NCI-H2171 treated with DMSO at 0.1 percent for 48 hours (cell line): ENCODE measurements around the gene ATF6B.
"Not testable (repeated sequence)": the region's sequence is repeated elsewhere in the genome, so short reads cannot be mapped to it uniquely, and the experiment has no call there.

Experiments
- DNase-seq: peaks from one replicate; lab custom pipeline; 2025; lab: John Stamatoyannopoulos, UW

The ATF6B gene

DNA sequence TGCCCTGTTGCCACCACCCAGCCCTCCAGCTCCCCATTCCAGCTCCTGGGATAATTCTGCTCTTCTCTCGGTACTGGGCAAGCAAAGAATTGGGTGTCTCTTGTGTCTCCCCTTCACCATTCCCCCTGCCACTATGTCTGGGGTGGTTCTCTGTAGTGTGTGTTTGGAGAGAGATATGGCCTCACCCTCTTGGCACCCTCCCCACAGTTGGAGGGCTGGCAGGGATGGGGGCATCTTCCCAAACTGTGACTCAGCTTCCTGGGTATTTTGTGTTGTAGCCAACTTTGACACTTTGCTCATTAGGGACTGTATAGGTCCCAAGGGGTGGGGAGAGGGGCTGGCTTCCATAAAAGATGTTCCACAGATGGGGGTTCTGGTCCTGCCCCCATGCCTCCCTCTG is 20.6 kb downstream of the ATF6B start:
- no peak for DNase-seq

DNA sequence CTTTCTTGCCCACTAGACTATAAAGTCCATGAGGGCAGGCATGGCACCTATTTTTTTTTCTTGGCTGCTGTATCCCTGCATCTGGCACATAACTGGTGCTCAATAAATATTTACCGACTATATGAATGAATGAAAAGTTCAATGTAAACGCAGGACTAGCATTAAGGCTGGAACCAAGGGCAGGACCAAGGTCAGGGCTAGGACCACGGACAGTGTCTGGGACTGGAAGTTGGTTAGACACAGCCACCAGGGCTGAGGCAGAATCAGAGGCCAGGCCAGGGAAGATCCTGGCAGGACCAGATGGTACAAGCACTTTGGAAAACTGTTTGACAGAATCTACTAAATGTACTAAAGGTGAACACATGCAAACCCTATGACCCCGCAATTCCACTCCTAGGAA is 22.6 kb downstream of the ATF6B start:
- DNase-seq, result no peak

DNA sequence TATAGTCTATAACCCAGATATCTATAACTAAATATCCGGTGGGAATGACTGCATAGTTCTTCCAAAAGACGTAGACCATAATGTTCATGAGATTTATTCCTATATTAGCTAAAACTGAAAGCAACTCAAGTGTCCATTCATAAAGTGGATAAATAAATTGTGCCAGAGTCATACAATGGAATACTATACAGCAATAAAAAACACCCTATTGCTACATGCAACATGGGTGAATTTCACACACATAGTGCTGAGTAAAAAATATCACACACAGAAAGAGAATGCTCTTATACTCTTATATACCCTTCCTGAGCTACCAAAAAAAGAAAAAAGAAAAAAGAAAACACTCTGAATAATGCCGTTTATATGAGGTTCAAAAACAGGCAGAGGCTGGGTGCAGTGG is 25.8 kb downstream of the ATF6B start:
- DNase-seq, result no peak

DNA sequence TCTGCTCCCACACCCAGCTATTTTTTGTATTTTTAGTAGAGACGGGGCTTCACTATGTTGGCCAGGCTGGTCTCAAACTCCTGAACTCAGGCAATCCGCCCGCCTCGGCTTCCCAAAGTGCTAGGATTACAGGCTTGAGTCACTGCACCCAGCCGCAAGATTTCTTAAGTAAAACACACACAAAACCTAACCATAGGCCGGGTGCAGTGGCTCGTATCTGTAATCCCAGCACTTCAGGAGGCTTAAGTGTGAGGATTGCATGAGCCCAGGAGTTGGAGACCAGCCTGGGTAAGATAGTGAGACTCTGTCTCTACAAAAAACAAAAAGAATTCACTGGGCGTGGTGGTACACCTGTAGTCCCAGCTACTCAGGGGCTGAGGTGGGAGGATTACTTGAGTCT is 27.8 kb downstream of the ATF6B start:
- not testable (repeated sequence) for DNase-seq

DNA sequence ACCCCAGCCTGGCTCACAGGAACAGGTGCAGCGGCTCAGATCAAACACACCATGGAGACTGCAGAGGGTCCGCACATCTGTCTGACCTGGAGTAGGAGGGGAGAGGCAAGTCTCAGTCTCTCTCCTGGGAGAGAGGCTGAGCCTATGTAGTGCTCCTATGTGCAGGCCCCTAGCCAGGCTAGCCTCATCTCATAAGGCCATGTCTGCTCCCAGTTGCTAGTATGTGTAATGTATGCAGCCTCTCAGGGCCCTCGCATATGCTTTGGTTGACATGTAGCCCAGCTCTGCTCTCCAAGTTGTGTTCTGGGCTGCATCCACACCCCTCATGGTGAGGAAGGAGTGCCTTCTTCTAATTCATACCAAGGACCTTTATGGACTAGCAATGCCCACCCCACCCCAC is 30.7 kb downstream of the ATF6B start:
- DNase-seq, result no peak

DNA sequence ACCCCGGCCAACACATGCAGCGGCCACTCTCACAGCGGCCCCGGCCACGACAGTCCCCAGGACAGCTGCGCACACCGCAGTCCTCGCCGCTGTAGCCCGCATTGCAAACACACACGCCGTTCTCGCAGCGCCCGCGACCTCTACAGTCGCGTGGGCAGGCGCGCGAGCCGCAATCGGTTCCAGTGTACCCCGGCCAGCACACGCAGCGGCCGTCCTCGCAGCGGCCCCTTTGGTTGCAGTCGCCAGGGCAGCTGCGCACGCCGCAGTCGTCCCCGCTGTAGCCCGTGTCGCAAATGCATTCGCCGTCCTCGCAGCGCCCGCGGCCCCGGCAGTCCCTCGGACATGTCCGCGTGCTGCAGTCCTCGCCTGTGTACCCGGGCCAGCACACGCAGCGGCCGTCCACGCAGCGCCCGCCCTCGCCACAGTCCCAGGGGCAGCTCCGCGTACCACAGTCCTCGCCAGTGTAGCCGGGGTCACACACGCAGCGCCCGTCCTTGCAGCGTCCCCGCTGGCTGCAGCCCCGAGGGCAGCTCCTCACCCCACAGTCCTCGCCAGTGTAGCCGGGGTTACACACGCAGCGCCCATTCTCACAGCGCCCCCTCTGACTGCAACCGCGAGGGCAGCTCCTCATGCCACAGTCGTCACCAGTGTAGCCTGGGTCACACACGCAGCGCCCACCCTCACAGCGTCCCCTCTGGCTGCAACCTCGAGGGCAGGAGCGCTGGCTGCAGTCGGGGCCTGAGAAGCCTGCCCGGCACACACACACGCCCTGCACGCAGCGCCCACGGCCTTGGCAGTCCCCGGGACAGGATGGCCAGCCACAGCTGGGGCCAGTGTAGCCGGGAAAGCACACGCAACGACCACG is 31.4 kb downstream of the ATF6B start:
- DNase-seq, result no peak

DNA sequence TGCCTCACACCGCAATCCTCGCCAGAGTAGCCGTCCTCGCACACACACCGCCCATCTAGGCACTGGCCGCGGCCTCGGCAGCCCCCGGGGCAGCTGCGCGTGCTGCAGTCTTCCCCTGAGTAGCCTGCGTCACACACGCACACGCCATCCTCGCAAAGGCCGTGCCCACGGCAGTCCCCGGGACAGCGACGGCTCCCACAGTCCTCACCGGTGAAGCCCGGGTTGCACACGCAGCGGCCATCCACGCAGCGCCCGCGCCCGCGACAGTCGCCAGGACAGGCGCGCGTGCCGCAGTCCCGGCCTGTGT is 32.0 kb downstream of the ATF6B start:
- DNase-seq, result no peak

DNA sequence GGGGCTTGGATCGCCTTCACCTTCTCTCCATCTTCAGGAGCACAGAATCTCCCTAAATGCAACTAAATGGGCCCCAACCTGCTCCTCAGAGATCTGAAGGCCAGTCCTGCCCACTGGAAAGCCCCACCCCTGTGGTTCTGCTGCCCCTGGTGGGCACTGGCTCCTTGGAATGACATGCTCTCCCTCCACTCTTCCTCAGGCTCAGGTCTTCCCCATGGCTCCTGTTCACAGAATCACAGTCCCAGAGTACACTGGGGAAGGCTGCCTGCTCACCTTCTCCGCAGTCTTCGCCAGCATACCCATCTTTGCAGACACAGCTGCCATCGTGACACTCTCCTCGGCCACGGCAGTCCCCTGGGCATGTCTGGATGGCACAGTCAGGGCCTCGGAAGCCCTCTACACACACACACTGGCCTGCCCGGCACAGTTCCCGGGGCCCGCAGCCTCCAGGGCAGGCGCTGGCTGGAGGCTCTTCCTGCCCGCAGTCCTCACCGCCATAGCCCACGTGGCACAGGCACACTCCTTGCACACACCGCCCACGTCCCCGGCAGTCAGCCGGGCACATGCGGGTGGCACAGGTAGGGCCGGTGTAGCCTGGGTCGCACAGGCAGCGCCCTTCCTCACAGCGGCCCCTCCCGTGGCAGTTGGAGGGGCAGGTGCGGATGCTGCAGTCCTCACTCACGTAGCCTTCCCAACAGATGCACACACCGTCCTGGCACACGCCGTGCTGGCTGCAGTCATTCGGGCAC is 32.5 kb downstream of the ATF6B start:
- no peak for DNase-seq

DNA sequence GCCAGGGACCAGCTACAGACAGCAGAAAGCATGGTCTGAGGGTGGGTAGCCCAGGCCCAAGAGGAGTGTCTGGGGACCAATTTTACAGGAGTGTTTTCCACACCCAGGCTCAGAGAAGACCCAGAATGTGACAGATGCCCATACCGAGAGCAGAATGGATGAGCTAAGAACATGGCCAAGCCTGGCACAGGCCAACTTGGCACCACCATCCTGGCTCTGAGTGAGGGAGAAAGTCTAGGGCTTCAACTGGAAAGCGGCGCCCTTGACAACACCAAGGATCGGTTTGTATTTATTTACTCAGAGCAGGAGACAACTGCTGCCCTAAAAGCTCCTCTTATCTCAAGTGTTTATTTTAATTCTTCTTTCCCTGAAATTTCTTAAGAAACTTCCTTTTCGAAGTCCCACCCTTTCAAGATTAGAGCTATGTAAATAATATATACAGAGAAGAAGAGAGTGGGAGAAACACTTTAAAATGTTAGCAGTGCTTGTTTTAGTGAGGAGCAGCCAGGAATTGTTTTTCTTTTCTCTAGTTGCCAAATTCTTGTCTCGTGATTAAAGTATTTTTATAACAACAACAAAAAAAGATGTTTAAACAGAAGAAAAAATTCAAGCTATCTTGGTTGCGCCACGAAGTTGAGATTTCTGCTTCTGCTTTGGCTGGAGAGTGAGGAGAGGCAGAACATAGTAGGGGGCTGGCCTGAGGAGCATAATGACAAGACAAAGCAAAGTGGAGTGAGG is 35.1 kb downstream of the ATF6B start:
- no peak for DNase-seq

DNA sequence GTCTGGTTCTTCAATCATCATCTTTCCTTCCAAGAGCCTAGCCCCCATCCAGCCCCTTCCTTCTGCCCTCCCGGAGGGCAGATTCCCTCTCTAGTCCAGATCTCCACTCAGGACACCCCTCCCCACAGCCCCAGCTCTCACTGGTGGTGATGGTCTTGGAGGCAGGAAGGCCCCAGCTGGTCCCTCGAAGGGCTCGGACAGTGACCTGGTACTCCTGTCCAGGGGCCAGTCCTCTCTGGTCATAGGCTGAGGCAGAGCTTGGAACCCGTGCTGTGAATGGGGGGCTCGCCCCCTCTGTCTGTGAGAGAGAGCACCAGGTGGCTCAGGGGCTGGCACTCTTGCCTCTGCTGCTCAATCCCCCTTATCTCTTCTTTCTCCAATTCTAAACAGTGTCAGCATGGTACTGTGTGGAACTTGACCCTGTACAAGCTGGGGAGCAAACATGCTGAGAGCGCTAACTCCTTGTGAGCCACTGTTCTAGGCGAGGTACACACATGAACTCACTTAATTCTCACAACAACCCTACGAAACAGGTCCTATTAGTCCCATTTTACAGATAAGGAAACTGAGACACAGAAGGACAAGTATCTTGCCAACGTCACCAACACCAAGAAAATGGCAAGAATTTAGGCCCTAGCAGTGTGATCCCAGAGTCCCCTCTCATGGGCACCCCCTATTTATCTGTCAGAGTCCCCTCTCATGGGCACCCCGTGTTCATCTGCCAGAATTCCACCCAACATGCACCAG is 38.8 kb downstream of the ATF6B start:
- no peak for DNase-seq

DNA sequence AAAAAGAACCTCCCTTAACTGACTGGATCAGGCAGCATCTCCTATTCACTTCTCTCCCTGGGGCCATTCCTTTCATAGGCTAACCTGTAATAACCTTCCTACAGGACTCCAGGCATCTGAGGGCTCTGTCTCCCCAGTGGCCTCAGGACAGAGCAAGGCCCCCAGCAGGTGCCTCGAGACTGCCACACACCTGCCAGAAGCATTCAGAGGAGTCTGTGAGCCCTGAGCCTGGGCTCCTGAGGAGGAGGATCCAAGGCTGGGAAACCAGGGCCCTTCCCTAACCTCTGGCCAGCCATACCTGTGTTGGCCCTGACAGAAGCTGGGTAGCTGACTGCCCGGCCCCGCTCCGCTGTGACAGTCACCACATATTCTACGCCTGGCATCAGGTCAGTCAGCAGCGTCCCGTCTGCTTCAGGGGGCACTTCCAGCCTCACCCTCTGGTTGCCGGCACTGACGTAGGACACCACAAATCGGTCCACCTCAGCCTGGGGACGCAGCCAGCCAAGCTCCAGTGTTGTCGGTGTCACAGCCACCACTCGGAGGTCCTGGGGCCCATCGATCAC is 39.5 kb downstream of the ATF6B start:
- no peak for DNase-seq

DNA sequence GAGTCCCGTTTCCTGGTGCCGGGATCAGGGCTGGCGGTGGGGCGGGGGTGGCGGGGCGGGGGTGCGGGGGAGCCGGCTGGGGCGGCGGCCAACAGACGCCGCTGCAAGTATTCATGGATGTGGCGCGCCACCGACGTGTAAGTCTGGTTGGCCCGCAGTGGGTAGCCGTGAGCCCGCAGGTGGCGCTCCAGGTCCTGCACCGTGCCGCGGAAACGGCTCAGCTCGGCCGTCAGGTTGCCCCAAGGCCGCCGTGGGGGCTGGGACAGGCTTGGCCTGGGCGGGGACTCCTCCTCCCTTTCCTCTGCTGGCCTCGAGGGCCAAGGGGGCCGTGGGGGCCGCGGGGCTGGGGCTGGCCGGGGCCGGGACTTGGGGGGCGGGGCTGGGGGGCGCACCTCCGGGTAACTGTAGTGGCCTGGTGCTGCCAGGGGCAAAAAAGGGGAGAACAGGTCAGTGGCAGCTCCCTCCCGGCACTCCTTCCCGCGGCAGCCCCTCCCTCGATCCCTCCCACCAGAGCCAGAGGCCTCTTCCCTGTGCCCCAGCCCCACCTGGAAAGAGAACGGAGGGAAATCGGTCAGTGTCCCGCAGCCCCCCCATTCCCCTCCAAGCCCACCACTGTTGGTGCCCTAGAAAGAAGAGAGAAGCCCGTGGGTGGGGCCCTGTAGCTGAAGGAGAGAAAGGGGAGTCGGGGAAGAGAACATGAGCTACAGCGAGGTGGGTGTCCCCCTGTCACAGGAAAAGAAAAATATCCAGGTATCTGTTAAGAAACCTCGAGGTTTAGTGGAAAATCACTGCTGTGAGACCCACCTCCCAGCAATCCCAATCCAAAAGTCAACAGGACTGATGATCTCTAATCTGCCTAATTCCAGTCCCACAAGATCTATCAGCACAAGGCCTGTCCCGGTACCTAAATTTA is 40.2 kb downstream of the ATF6B start:
- DNase-seq, result peak; percentile 53

DNA sequence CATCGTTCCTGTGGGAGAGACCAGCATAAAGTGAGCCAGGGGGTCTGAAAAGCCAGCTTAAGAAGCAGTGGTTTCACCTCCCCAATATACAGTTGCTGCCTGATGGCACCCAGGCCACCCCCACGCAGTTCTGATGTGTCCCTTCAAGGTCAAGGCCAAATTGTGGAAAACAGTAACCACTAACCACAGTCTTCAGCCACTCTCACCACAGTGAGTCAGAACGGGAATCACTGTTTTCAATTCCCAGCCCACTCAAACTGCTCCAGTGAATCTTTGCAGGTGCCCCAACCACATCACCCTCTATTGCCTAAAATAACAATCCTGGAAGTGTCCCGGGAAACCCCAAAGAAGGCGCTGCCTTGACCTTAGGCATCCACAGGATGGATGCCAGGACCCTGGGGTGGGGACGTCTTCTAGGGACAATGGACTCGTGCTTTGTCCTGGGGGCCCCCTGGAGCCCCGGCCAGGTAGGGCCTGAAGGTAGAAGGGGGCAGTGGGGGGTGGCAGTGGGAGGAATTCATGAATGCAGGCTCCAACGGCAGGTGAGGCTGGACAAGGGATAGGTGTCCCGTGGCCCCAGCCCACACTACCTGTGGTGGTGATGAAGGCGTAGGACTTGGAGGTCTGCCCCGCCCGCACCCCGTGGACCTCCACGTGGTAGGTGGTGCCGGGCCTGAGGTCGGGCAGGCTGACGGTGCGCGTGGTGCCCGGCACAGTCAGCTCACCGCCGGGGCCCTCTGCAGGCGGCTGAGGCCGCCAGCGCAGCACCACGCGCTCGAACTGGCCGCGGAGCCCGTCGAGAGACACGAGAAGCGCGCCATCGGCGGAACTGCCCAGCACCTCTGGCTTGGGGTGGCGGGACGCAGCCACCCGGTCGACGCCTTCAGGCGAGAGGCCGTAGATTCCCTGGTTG is 41.1 kb downstream of the ATF6B start:
- no peak for DNase-seq

DNA sequence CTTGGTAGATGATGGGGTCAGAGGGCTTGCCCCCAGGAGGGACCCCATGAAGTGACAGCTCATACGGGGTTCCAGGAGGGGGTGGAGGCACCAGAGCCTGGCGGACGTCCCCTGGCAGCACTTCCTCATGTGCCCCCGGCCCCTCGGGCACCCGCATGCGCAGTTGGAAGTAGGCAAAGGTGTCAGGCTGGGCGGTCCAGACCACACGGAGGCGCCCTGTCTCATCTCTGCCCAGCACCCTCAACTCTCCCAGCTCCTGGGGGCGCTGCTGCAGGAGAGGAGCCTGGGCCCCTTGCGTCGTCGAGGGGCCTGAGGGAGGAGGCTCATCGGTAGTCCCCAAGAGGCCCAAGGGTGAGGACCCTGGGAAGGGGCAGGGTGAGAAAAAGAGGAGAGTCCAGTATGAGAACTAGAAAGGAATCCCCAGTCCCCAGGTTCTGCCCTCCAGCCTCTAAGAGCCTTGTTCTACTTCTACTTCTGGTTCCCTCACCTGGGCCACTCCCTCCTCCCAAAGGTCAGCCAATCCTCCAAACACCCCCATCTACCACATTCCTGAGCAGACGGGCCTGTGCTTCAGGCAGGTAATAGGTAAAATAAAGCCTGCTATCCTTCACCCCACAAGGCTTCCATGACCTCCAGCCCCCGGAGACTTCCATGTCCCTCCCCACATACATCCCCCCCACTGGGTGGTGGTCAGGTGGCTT is 42.1 kb downstream of the ATF6B start:
- DNase-seq, result no peak

DNA sequence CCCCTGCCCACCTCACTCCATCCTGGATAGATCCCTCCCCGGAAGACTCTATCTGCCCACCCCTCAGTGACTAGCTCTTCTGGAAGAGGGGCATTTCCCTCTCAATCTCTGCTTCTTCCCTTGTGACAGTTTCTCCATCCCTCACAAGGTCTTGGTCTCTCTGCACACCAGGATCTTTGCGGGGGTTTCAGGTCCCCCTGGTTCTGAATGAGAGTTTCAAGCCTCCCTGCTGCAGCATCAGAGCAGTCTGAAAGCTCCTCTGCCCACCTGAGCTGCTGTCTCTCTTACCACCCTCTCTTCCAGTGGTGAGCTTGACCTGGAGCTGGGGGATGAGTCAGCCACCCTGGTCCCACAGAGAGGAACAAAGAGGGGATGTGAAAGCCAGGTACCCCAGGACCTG is 43.3 kb downstream of the ATF6B start:
- no peak for DNase-seq

DNA sequence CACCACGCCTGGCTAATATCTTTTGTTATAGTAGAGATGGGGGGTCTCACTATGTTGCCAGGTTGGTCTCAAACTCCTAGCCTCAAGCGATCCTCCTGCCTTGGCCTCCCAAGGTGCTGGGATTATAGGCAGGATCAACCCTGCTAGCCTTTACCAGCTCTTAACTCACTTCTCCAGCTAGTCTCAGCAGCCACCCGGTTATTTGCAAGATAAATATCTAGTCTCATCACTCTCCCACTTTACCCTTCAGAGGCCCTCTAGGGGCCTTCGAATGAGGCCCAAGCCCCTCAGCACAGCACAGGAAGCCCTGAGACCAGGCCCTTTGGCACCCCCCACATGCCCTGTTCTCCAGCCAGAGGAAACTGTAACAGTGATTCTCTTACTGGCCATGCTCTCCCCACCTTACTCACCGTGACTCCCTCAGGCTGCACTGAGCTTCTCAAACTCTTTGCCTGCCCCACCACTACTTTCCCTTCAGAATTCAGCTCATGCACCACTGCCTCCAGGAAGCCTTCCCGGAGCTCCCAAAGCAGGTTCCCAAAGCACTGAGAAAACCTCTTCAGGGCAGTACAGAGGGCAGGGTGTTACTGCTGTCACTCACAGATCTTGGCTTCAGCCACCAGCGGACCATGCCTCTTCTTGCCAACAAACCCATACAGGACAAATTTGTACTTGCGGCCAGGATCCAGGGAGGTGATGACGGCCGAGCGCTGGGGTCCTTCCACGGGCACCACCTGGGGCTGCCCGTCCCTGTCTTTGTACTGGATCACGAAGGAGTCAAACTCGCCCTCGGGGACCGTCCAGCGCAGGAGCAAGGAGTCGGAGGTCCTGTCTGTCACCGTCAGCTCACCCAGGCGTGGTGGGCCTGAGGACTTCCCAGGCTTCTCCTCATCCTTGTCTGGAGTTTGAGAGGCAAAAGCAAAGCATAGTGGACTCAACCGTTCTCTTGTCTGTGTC is 44.0 kb downstream of the ATF6B start:
- no peak for DNase-seq

DNA sequence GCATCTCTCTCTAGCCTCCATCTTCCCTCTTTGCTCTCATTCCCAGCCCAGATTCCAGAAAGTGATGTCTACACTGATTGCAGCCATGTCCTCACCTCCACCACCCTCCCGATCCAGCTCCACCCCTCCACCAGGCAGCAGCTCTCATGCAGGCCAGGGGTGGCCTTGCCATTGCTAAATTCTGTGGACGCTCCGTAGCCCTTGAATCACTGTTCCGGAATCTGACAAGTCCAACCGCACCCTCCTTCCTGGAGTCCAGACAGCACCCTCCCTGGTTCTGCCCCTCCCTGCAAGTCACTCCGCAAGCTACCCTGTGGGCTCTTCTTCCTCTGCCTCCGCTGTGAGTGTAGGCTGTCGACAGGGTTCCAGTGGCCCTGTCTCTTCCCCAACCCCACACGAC is 45.1 kb downstream of the ATF6B start:
- DNase-seq, result no peak

DNA sequence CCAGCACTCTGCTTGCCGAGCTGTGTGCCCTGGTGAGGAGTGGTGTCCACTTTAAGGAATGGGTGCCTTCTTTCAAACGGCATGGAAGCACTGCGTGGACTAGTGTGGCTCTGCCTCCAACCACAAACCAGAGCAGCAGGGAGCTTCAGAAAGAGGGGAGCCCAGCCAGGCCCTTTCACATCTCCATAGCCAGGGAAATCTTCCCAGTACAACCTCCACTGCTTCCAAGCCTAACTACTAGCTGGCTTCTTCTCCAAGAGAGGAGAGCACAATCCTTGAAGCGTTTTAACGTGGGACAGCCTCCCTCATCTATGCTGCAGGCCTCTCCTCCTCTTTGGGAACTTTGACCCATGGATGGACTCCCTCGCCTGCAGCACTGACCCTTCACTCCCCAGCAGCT is 45.6 kb downstream of the ATF6B start:
- no peak for DNase-seq
